ENCODE results near the gene CIRBP. TPM values are rescaled to one million over a fixed set of nuclear protein-coding genes. Genes with fewer than 3 reads are reported as not detected.

CIRBP gene
- total RNA-seq, 4 donors from 2014 or later: 496 to 546 (median 545) TPM

DNA sequence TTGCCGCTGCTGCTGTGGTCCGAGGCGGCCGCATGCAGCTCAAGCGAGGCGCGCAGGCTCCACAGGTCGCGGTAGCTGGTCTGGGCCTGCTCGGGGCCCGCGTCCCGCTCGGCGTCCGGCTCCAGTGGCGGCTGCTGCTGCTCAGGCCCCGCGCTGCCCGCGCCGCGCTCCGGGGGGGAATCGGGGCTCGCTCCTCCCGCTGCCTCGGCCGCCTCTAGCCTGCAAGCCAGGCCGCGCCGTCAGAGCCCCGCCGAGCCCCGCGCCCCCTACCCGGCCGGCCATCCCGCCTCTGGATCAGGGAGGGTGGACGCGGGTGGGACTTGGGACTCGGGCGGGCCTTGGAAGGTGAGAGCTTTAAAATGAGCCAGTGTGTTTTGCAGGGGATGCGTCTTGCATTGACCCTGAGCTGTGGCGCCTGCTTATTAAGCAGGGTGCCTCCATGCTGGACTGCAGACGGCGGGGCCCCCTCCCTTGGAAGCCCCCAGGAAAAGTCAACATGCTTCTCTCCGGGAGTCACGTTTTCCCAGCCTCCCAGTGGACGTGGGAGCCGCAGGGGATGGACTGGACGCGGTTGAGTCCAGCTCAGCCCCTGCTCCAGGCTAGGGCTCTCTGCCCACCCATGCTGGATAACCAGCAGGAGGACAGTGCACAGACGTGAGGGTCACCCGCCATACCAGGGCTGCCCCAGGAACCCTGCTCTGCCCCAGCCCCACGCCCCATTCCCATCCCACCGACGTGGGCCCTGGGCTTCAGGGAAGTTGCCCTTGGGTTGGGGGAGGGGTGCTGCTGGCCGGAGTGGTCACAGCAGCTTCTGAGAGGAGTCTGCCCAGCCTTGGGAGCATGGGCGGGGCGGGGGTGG lies 39.0 kb upstream of the CIRBP start:
- no peak for DNase-seq (ENCODE audit: low spot score in 2 of 2)
- no peak overlapping the region for H3K4me3 ChIP-seq (ENCODE audit: low read depth, poor library complexity, severe bottlenecking)
- 86 to 94% methylated on average over 53 to 61 of the region's 61 CpGs for WGBS, 2 donors
- intact Hi-C loops (cut with DNase I; ENCODE audit: low total_unique reads): no loop called here
- no peak for TF ChIP-seq POLR2A (IDR thresholded peaks at IDR 0.05)
- TF ChIP-seq, protein P1, sequence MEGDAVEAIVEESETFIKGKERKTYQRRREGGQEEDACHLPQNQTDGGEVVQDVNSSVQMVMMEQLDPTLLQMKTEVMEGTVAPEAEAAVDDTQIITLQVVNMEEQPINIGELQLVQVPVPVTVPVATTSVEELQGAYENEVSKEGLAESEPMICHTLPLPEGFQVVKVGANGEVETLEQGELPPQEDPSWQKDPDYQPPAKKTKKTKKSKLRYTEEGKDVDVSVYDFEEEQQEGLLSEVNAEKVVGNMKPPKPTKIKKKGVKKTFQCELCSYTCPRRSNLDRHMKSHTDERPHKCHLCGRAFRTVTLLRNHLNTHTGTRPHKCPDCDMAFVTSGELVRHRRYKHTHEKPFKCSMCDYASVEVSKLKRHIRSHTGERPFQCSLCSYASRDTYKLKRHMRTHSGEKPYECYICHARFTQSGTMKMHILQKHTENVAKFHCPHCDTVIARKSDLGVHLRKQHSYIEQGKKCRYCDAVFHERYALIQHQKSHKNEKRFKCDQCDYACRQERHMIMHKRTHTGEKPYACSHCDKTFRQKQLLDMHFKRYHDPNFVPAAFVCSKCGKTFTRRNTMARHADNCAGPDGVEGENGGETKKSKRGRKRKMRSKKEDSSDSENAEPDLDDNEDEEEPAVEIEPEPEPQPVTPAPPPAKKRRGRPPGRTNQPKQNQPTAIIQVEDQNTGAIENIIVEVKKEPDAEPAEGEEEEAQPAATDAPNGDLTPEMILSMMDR (IDR thresholded peaks at IDR 0.05): no peak

DNA sequence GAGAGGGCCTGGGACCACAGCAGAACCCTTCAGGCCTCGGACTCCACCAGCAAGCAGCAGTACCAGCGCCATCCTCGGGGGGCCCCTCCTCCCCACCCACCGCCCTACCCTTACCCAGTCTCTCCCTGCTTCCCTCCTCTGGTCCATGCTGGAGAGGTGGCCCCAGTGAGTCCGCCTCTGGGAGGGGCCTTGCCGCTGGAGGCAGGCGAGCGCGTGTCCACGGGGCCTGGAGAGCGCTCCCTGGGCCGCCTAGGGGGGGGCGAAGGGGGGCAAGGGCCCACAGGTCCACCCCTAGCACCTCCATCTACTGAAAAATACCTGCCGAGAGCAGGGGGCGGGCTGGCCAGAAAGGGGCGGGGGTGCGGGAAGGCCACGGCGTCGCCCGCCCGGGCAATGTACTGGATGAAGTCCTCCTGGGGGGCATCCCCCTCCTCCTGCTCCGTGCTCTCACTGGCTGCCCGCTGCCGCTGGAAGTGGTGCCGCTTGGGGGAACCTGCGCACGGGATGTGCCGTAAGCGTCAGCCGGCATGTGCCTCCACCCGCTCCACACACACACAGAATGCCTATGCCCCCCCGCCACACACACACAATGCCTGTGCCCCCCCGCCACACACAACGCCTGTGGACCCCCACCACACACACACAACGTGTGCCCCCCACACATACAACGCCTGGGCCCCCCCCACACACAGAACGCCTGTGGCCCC lies 38.2 kb upstream of the CIRBP start:
- TF ChIP-seq, protein P1 (IDR thresholded peaks at IDR 0.05): no peak
- no peak for TF ChIP-seq POLR2A (IDR thresholded peaks at IDR 0.05)
- WGBS, 2 donors: 60 to 62% methylated on average over 28 of the region's 38 CpGs
- DNase-seq (ENCODE audit: low spot score in 2 of 2): no peak
- intact Hi-C loops (cut with DNase I; ENCODE audit: low total_unique reads): no loop called here
- H3K4me3 ChIP-seq (ENCODE audit: low read depth, poor library complexity, severe bottlenecking): no peak overlapping the region

DNA sequence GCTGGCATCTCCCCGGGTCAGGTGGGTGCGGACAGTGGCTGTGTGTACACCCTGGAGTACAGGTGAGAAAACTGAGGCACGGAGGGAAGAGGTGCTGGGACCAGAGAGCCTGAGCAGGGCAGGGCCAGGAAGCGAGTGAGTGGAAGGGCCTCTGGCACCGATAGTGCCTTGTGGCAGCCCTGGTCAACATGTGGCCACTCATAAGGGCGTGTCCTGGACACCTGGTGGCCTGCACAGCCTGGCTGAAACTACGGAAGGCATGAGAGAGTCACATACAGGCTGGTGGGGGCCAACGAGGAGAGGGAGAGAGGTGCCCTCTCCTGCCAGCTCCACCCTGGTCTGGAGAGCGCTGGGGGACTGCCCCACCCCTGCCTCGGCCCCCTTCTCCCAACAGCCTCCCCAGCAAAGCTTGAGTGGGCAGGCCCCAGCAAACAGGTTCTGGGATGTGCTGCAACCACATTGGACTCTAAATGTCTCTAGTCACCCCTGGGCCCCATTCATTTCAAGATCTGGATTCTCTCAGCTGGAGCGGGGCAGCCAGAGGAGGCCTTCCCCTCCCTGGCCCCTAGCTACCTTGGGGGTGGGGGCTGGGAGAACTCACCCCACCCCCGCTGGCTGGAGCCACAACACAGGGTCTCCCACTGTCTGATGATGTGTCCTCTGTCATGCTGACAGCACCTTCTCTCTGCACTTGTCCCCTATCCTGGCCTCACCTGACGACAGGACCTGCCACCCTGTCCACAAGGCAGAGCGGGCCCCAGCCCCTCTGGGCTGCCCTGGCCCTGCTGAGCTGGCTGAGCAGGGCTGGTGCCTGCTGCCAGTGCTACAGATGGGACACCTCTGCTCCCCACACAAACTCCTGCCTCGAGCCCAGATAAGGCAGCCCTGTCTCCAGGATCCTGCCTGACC lies 37.1 kb upstream of the CIRBP start:
- DNase-seq (ENCODE audit: low spot score in 2 of 2): no peak
- H3K4me3 ChIP-seq (ENCODE audit: low read depth, poor library complexity, severe bottlenecking): no peak overlapping the region
- intact Hi-C loops (cut with DNase I; ENCODE audit: low total_unique reads): no loop called here
- no peak for TF ChIP-seq POLR2A (IDR thresholded peaks at IDR 0.05)
- TF ChIP-seq, protein P1 (IDR thresholded peaks at IDR 0.05): no peak
- WGBS, 2 donors: 62 to 72% methylated on average over 13 to 15 of the region's 15 CpGs

DNA sequence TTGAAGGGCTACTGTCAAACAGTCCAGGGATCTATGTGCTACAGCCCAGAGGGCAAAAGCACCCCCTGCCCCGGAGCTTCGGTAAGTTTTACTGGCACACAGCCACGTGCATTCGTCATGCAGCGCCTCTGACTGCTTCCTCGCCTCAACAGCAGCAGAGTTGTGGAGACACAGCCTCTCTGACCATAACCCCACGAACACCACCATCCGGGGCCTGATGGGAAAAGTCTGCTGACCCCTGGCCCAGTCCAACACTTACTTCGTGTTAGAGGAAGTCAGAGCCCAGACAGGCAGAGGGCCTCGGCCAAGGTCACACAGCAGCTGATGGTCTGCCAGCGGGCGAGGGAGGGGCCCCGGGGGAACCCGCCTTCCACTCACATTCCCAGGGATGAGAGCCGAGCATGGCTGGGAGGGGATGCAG lies 36.5 kb upstream of the CIRBP start:
- no peak for TF ChIP-seq POLR2A (IDR thresholded peaks at IDR 0.05)
- TF ChIP-seq, protein P1 (IDR thresholded peaks at IDR 0.05): no peak
- no peak for DNase-seq (ENCODE audit: low spot score in 2 of 2)
- intact Hi-C loops (cut with DNase I; ENCODE audit: low total_unique reads): no loop called here
- no peak overlapping the region for H3K4me3 ChIP-seq (ENCODE audit: low read depth, poor library complexity, severe bottlenecking)
- 24 to 29% methylated on average over 10 to 14 of the region's 15 CpGs for WGBS, 2 donors

DNA sequence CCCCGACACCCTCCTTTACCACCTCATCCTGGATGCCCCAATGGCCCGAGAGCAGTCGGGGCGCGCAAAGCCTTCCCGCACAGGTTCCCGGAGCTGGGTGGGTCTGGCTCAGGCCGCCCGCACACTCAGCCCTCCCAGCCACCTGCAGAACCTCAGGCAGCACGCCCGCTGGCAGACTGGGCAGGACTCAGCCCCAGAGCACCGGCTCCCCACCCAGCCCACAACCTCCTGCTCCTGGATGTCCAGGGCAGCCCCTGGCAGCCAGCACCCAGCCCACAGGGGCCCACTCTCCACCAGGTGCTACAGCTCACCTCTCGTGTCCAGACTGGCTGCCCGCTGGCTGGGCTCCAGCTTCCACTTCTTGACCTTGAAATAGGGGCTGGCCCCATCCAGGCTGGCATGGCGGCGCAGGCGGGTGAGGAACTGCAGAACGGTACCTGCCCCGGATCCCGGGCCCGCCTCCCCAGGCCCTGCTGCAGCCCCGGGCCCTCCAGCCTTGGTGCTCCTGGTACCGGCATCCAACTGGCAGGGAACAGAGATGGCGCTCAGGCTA lies 35.9 kb upstream of the CIRBP start:
- no peak overlapping the region for H3K4me3 ChIP-seq (ENCODE audit: low read depth, poor library complexity, severe bottlenecking)
- no peak for DNase-seq (ENCODE audit: low spot score in 2 of 2)
- no peak for TF ChIP-seq POLR2A (IDR thresholded peaks at IDR 0.05)
- TF ChIP-seq, protein P1 (IDR thresholded peaks at IDR 0.05): no peak
- 54 to 66% methylated on average over 14 to 20 of the region's 24 CpGs for WGBS, 2 donors
- intact Hi-C loops (cut with DNase I; ENCODE audit: low total_unique reads): no loop called here
